Kidney epithelial cell (primary cell): Measurements from ENCODE around the gene FAF1. TPM values are rescaled to one million over a fixed set of nuclear protein-coding genes. Genes with fewer than 3 reads are reported as not detected.

Experiments
- DNase-seq: peaks from one replicate; pipeline ENCODE4 v3.0.0-alpha.2; 2010; ENCODE audit warnings: low read depth
- H3K27me3 ChIP-seq: 2 replicates; pipeline ENCODE4 v1.6.0; 2011; ENCODE audit warnings: low read length; ENCODE audit not compliant: control insufficient read depth, insufficient read depth
- H3K36me3 ChIP-seq: 2 replicates; pipeline ENCODE4 v1.5.1; 2011; ENCODE audit warnings: low read length; ENCODE audit not compliant: control insufficient read depth, insufficient read depth
- H3K4me3 ChIP-seq: 2 replicates; pipeline ENCODE4 v1.5.1; 2011; ENCODE audit warnings: low read depth, mild to moderate bottlenecking, control low read depth, low read length
- CTCF ChIP-seq: IDR thresholded peaks from 2 replicates; pipeline ENCODE4 v1.5.1; 2011; ENCODE audit warnings: mild to moderate bottlenecking, moderate library complexity, low read length, control low read depth, inconsistent platforms; ENCODE audit not compliant: insufficient read depth, poor library complexity, severe bottlenecking
- total RNA-seq: library from RNA; depleted of rRNA; stranded (reverse); fragments of >200 nt; gene quantifications from 2 replicates; pipeline ENCODE4 v1.2.3, GENCODE V29; 2015

Gene FAF1
- total RNA-seq, 1 donor from 2014 or later: 57.8 TPM

DNA sequence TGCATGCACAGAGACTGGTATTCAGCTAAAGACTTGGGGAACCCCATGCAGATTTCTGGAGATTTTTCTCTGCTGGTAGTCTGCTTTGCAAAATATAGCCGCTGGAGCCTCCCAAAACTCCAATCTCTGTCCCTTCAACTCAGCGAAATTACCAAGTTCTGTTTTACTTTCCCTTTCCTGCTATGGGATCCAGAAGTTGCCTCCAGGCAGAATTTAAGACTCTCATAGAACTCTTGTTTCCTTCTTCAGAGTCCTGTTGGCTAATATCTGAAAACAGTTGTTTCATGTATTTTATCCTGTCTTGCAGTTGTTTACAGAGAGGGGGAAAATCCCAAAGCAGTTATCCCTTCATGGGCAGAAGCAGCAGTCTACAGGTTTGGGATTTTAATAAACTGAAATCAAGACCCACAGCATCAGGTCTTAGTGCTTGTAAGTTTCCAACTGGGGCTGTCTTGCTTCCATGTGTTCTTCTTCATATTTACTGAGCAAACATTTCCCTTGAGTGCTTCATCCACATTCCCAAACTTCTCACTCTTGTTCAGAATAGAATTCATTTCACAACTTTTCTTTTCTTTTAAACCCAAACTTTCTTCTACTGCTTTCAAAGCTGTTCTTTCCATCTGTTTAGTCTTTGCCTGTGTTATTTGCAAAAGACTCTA lies 315.5 kb downstream of the FAF1 start:
- no peak for DNase-seq
- Histone ChIP-seq H3K4me3 (no peak overlapping the region), H3K27me3 (no peaks in the 10 kb centered on the region), H3K36me3 (no peaks in the 10 kb centered on the region)
- TF ChIP-seq CTCF: no peak

DNA sequence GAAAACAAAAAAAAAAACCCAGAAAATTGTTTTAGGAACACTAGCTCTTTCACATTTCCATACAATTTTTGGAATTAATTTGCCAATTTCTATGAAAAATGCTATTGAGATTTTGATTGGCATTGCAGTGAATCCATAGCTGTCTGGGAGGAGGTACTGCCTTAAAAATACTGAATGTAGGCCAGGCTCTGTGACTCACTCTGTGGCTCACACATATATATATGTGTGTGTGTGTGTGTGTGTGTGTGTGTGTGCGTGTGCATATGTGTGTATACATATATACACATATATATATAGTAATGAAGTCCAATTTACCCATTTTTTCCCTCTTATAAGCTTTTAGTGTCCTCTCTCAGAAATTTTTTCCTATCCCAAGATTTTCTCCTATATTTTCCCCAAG lies 322.6 kb downstream of the FAF1 start:
- no peak for DNase-seq
- H3K36me3 ChIP-seq: no peaks in the 10 kb centered on the region
- no peaks in the 10 kb centered on the region for H3K27me3 ChIP-seq
- H3K4me3 ChIP-seq: no peak overlapping the region
- no peak for TF ChIP-seq CTCF

DNA sequence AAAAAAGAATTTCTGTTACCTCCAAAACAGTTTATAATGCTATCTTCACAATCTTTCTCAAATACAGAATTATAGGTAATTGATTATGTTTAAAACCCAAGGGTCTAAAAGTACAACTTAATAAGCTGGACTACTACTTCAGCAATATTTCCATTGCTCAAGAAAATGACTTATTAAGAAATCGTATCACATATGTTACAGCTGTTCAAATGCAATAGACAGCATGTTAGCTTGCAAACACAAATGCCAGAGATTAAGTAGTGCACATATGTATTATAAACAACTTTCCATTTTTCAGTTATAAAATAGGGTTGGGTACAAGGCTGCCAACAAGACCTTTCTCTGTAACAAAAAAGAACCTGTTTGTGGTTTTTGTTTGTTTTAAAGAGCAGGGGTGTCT lies 325.8 kb downstream of the FAF1 start:
- Histone ChIP-seq H3K4me3 (no peak overlapping the region), H3K36me3 (no peaks in the 10 kb centered on the region), H3K27me3 (no peaks in the 10 kb centered on the region)
- no peak for DNase-seq
- TF ChIP-seq CTCF: no peak

GRCh38 chr1:50633465-50633864 lies 326.6 kb downstream of the FAF1 start:
- DNase-seq: no peak
- Histone ChIP-seq H3K4me3 (no peak overlapping the region), H3K36me3 (no peaks in the 10 kb centered on the region), H3K27me3 (no peaks in the 10 kb centered on the region)
- no peak for TF ChIP-seq CTCF

DNA sequence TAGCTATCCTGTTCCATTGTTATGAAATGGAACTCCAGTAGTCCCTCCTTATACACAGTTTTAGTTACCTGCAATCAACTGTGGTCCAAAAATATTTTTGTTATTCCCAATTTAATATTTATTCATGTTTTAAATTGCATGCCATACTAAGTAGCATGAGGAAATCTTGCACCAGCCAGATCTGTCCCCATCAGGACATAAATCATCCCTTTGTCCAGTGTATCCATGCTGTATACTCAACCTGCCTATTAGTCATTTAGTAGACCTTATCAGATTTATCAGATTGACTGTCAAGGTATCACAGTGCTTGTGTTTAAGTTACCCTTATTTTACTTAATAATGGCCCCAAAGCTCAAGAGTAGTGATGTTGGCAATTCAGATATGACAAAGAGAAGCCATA lies 328.9 kb downstream of the FAF1 start:
- no peak for DNase-seq
- TF ChIP-seq CTCF: no peak
- Histone ChIP-seq H3K27me3 (no peaks in the 10 kb centered on the region), H3K4me3 (no peak overlapping the region), H3K36me3 (no peaks in the 10 kb centered on the region)

- no peaks in the 10 kb centered on the region for H3K27me3 ChIP-seq
- TF ChIP-seq CTCF: no peak
- H3K36me3 ChIP-seq: no peaks in the 10 kb centered on the region
- no peak for DNase-seq
- H3K4me3 ChIP-seq: no peak overlapping the region
These were observed 337.8 kb downstream of the FAF1 start for GRCh38 chr1:50622259-50622658.
